HG03280 (cell line): Measurements from ENCODE around the gene FOXC1.
A peak's percentile ranks its signal among the peaks of the same experiment; 100 is the strongest.

Experiments used
- ATAC-seq: cut with Tn5 transposase; IDR thresholded peaks from one replicate; pipeline ENCODE4 v1.9.1; 2021; ENCODE audit warnings: mild to moderate bottlenecking, moderate library complexity; ENCODE audit not compliant: unreplicated experiment

Gene FOXC1

DNA sequence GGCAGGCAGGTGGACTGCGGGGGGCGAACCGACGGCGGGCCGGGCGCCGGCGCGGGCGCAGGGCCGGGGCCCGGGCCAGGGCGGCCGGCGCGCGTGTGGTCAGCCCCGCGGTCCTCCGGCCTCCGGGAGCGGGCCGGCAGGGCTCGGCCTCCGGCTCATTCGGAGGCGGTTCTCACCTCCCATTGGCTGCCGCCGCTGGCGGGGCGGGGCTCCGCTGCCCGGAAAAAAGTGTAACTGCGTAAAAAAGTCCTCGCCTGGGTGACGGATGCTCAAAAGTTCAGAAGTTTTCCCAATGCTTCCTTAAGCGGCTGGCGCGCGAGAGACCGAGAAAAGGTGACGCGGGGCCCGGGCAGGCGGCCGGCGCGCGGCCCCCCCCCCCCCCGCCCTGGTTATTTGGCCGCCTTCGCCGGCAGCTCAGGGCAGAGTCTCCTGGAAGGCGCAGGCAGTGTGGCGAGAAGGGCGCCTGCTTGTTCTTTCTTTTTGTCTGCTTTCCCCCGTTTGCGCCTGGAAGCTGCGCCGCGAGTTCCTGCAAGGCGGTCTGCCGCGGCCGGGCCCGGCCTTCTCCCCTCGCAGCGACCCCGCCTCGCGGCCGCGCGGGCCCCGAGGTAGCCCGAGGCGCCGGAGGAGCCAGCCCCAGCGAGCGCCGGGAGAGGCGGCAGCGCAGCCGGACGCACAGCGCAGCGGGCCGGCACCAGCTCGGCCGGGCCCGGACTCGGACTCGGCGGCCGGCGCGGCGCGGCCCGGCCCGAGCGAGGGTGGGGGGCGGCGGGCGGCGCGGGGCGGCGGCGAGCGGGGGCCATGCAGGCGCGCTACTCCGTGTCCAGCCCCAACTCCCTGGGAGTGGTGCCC lies at the start of gene FOXC1:
TSS of gene FOXC1 (plus strand) at position 268 of the 849 bp plus-strand sequence. CDS start at position 799, 531 bp downstream.
- ATAC-seq = peak; percentile 57

DNA sequence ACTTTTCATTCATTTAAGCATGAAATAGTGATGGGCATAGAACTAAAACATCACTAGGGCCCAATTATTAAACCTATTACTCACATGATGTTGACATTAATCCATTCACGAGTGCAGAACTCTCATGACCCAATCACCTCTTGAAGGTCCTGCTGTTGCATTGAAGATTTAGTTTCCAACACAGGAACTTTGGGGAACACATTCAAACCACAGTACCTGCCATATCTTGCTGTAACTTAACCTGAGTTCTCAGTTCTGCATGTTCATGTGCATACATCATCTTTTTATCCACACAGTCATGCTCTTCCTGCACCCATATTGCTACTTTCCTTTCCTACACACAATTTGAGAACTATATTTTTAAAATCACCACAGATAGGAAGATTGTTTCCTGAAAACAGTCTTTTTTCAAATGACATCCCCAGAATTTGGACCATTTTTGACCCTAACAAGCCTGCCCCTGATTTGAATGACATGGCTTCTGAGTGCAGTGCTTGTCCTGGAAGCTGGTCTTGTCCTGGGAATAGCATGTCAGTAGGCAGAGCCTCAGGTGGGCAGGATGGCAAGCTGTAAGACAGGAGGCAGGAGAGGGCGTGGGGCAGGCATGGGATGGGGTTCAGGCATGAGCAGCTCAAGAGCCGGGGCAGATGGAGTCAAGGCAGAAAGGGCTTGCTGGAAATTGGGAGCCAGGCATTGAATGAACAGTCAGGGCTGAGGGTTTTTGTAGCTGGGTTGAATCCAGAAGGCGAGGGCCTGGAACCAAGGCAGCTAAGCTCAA lies 49.2 kb upstream of the FOXC1 start:
- ATAC-seq = no peak

DNA sequence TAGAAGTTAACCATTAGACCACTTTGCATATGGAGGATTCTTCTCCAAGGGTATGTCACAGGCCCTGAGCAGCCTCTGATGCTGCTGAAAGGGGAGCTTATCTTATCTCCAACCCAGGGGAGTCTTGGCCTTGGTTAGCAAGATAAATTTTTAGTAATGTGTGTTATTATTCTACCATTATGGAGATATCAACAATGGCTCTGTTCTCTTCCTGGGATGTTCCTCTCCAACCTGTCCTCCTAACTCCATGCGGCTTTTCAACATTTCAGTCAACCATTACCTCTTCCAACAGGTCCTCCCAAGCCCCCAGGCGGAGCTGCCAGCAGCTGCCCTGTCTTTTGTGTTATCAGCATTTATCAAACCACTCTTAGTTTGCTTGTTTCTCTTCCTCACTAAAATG lies 48.4 kb upstream of the FOXC1 start:
- no peak for ATAC-seq

DNA sequence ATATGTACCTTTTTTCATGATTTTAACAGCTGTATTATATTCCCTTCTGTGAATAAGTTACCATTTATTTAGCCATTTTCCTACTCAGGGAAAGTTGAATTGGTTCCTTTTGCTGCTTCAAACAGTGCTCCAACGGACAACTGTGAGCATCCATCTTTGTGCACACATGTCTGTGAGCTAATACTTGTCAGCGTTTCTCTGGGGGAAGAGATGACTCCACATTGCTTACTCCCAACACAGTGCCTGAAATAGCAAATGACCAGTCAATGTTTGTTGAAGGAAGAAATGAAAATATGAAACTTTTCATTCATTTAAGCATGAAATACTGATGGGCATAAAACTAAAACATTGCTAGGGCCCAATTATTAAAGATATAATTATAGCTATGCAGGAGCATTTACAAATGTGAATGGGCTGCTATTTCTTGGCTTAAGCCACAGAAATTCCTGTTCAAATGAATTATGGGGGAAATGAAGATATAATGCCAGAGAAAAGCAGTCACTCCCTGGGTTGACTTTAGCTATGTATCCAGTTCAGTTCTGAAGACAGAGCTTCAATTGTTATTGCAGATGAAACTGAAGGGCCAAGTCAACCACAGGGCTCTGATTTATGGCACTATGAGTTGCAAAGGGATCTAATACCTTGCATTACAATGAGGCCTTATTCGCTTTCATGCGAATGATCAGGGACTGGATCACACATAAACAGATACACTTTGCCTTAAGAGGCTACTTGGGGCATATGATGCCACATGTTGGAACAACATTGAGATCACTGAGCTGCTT lies 47.4 kb upstream of the FOXC1 start:
- no peak for ATAC-seq

DNA sequence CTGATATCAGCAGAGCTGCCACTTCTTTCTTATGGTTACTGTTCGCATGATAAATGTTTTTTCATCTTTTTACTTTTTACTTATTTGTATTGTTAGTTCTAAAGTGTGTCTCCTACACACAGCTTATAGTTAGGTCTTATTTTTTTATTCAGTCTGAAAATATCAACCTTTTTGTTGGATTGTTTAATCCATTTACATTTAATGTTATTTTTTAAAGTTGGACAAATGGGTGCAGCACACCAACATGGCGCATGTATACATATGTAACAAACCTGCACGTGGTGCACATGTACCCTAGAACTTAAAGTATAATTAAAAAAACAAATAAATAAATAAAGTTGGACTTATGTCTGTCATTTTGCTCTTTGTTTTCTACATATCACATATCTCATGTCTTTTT lies 40.3 kb upstream of the FOXC1 start:
- no peak for ATAC-seq

DNA sequence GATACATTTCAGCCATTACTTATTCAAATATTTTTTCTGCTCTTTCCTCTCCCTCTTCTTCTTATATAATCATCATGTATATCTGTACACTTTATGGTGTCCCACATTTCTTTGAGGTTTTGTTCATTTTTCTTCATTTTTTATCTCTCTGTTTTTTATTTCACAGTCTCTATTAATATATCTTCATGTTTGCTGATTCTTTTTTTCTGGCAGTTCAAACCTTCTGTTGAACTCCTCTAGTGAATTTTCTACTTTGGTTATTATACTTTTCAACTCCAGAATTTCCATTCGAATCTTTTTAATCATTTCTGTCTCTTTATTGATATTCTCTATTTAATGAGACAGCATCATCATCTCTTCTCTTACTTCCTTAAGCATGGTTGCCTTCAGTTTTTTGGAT lies 38.9 kb upstream of the FOXC1 start:
- ATAC-seq = no peak

DNA sequence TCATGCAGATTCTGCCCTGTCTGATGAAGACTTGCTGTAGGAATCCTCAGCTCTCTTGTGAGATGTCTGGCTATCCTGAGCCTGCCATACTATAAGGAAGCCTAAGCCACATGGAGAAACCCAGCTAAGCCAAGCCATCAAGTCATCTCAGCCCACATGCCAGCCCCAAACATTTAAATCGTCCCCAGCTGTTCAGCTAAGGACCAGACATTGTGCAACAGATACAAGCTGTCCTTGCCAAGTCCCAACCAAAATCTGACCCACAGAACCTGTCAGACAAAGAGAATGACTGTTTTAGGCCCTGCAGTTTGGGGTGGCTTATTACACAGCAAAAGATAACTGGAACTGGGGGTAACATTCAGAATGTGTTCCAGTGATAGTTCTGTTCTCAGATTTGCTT lies 36.8 kb upstream of the FOXC1 start:
- no peak for ATAC-seq

DNA sequence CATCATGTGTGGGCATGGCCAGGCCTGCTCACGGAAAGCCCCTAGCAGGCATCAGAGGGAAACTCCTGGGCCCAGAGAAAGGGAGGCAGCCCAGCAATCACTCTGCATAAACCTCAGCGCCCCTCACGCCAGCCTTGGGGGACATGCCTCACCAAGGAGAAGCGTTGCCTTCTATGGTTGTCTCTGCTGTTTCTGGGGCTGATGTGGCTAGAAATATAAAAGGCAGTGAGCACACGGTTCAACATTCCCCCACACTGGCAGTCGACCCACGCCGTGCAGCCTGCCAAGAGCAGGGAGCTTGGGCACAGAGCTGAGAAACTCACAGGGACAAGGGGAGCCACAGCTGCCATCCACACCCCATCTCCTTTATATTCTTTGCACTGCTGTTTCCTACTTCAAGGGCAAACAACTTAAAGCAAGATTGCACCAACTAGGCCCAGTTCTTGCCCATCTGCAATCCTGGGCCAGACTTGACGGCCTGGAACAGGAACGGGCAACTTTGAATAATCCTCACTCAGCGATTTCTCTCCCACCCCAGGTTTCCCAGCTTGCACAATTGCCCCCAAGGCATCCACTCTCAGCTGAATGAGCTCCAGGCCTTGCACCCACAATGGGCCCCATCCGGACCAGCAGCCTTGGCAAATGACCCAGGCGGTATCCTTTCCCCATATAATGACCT lies 35.5 kb upstream of the FOXC1 start:
- ATAC-seq = no peak

DNA sequence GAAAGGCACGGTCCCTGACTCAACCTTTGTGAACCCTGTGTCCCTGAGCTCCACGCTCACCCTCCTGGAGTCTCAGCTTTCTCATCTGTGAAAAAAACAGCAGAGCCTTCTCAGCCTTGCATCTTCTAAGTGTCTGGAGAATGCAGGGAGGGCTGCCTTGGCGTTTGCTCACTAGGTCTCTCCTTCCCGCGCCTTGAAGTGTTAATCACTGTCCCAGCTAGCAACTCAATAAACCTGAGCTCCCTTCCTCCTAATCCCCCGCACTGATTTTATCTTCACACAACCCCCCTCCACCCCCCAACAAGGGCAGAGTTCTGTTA lies 34.9 kb upstream of the FOXC1 start:
- no peak for ATAC-seq

DNA sequence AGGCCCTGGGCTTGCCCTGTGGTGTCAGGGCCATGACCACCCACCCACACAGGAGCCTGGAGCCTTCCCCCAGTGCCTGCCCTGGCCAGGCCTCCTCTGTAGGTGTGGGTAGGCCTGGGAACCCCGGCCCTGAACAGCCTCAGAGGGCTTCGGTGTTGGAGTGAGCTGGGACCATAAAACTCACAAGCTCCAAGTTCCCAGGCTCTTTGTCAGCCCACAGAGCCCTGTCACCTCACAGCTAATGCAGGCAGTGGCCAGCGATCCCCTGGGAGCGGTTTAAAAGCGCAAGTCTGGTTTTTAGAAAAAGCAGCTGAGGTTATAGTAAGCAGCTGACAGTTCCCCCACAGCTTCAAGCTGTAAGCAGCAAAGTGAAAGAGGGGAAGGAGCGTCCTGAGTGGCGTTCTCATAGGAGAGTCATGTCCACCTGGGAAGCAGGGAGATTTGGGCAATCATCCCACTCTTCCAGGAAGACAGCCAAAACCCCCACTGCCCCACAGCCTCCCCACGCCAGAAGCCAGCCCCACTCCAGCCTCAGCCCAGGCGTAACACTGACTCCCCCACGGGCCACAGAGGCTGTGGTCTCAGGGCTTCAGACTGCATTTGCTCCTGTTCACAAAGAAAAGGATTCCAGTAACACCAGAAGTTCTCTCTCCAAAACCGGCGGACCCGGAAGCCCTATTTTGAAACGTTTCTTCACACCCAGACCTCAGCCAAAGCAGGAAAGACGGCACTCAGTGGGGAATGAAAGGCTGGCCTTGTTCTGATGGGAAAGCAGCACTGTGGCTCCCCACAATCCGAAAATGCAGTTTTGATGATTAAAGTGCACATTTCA lies 34.3 kb upstream of the FOXC1 start:
- ATAC-seq = no peak

DNA sequence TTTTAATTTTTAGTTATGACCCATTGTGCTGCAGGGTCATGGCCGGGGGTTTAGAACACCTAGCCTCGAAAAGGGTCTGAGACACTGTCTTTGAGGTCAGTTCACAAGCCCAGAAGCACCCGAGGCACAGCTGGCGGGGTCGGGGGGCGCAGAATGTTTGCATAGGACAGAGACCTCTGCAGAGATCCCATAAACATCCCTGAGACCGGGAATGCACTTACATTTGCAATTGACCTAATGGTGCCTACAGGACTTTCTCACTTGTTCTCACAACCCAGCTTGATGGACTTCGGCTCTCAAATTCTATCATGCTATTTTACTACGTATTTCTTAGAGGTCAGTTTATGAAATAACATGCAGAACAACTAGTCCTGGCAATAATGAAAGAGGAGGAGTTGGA lies 33.5 kb upstream of the FOXC1 start:
- no peak for ATAC-seq

DNA sequence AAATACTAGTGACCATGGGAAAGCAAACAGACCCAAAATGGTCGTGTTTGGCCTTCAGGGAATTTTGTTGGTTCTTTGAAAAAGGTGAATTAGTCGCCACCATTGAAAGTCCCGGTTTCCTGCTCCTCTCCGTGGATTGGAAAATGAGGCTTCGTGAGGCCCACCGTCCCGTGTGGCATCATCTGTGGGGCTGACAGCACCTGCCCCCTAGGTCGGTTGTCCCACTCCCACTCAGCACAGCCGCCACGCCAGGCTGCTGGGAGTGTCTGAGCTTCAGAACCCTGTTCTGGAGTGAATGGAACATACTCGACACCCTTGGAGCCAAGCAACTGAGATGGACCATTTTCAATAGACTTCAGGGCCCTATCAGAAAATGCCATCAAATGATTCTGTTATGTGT lies 33.0 kb upstream of the FOXC1 start:
- ATAC-seq = no peak

DNA sequence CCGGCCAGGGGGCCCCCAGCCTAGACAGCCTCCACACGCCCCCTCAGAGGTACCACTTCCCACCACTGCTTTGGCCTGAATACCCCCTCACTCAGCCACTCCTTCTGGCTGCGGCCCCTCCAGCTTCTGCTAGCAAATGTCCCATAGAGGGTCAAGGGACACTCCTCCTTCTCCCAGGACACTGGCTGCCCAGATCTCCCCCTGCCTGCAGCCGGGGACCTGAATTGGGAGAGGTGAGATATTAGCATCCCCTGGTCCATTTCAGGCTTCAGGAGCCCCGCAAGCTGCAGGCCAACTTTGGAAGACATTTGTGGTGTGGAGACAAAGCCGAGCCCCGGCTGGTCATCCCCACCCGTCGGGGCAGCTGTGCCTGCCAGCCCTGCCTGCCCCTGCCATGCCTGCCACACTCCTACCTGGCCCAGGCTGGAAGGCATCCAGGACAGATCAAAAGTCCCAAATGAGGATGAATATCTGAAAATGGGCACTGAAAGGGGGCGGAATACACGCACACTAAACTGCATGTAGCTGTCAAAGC lies 32.5 kb upstream of the FOXC1 start:
- ATAC-seq = no peak

DNA sequence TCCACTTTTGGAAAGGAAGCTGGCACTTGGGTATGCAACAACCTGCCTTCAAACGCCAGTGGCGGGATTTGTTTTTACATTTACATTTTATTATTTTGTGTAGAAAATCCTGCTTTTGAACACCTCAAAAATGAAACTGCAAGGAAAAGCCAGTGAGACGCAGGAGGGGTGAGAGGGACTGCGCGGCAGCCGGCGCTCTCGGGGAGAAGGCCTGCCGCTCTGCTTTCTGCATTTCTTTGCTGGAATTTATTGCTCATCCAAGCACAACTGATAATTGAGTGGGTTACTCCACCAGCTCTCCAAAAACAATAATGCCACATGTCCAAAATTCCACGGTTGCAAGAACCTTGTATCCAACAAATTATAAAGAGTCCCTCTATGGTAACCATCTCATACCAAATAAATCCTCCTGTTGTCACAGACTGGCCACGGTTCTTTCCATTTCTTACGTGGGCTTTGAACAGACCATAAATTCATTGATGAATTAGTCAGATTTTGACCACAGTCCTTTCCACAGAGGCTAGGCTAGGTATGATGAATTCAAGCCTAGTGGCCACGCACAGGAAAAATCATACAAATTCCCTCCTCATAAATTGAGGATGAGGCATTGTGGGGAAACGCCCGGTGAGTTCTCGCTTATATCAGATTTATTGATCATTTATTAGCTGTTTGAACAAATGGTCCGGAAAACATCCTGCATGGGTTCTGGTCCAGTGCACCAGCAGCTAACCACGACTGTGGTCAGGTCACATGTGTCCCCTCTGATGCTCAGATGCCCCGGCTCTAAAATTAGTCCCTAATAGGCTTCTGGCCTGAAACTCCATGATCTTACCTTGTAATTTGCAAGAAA lies 31.6 kb upstream of the FOXC1 start:
- no peak for ATAC-seq

DNA sequence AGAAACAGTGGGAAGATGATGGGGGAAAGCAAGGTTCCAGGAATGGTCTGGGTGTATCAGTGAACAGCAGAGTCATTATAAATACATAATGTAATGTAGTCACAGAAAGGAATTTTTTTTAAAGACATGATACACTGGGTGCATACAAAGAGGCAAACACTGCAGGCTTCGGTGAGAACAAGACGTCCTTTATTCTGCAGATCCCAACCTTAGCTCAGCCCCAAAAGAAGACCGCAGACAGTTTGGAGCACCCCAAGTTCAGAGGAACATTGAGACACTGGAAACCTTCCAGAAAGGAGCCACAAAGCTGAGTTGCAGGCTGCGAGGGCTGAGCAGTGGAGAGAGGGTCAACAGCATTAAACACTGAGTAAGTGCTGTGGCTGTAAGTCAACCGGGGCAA lies 30.6 kb upstream of the FOXC1 start:
- no peak for ATAC-seq

DNA sequence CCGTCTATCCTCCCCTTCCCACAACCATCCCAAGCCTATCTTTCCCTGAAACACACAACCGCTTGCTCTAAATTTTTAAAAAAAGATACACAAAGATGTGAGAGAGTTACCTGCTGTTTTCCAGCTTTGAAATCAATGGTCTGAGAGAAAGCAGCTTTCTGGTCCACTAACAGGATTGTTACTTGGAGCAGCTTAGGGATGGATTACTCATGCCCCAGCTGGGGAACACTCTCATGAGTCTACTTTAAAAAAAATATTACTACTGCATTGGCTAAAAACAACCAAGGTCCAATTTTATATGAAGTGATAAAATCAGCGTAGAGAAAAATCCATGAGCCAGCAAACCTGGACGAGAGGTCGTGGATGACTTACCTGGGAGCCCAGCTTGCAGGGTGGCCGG lies 29.6 kb upstream of the FOXC1 start:
- no peak for ATAC-seq

DNA sequence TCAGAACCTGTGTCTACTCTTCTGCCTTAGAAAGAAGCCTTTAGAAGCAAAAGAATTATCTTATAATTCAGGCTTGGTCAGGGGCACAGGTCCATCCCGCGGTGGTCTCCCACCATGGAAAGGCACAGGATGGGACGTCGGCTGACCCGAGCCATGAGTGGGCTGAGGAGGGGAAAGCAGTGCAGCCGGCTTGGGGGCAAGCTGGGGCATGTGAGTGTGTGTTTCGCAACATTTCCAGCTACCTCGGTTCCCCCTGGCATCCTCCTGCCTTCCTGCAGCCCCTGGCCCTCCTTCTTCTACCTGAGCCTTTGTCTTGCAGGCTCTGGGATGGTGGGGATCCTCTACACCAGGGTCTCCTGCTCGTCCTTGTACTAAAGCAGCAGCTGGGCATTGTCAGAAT lies 29.1 kb upstream of the FOXC1 start:
- ATAC-seq = no peak

DNA sequence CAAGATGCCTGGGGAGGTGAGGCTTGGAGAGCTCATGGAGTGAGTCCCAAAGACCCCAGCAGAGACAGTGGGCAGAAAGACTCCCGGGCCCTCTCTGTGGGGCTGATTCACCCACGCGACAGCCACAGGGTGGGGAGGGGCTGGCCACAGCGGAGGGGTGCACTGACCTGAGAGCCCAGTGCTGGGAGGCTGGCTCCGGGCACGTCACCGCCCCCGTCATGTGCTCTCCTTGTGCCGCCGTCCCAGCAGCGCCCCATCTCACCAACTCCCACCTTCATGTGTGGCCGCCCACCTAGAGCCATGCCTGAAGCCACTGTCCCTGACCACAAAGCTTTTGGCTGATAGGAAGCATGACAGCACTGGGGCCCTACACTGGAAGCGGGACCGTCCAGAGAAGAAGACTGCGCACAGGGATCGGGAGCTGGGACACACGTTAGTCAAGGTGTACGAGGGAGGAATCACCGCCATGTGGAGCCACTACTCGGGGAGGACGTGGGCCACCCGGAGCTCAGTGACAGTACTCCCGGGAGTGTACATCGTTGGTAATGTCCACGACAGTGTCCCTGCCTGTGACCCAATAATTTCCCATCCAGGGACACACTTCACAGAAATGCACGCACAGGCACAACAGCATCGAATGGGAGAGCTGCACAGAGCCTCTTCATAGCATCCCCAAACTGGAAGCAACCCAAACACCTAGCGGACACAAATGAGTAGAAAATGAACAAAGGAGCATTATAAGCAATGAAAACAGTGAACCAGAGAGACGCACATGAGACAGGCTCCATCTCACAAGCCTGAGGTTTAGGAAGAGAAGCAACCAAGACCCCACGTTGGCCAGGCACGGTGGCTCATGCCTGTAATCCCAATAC lies 28.4 kb upstream of the FOXC1 start:
- ATAC-seq = no peak
